ENCODE data around the gene KIAA1755.
A peak's percentile ranks its signal among the peaks of the same experiment; 100 is the strongest.

The KIAA1755 gene

DNA sequence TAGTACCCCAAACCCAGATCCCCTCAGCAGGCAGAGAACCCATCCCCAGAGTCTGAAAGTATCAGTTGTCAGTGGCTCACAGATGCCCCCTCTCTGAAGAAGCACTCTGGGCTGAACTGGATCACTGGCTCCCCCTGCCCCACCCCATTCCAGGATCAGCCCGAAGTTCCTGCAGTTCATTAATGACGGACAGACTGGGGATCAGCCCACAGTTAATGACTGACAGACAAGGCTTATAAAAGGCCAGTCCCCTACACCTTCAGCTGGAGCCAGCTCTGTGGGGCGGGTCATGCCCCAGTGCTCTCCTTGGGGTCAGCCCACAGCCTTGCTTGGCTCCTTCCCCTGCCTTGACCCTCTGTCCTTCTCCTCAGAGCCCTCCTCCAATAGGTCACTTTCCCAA is 21.7 kb downstream of the KIAA1755 start:
- DNase-seq: no peak

DNA sequence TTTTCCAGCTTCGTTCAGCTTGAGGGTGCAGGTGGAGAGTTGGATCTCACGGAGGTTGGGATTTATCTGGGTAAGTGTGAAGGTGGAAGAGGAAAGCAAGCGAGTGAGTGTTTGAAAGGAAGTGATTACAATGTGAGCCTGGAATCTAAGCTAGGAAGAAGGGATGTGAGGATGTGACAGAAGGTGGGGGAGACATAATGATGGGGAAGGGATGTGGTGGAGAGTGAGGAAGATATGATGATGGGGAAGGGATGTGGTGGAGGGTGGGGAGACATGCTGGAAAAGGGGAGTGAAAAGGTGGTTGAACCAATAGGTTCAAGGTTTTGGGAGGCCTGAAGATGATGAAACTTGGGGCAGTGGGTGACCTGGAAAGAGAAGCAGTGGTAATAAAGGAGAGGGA is 23.2 kb downstream of the KIAA1755 start:
- no peak for DNase-seq

DNA sequence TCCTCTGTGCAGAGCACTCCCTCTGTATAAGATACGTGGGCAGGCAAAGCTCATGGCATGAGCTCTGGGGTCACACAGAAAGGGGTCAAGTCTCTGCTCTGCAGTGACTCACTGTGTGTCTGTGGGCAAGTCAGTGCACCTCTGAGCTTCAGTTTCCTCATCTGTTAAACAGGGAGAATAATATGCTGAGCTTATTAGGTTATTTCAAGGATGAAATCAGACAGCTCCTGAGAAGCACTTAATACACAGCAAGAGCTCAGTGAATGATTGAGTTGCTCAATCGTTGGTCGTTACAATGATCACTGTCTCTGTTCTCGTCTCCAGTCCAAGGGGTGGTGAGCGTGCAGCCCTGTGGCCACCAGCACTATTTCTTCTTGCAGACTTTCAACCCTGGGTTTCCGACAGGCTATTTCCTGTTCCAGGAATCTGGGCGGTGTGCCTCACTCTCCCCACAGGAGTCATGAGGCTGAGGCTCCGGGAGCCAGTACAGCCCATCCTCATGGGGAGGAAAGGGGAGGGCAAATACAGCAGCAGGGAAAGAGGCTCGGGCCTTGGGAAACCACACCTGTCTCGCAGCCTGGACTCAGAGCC is 28.9 kb downstream of the KIAA1755 start:
- DNase-seq: no peak

DNA sequence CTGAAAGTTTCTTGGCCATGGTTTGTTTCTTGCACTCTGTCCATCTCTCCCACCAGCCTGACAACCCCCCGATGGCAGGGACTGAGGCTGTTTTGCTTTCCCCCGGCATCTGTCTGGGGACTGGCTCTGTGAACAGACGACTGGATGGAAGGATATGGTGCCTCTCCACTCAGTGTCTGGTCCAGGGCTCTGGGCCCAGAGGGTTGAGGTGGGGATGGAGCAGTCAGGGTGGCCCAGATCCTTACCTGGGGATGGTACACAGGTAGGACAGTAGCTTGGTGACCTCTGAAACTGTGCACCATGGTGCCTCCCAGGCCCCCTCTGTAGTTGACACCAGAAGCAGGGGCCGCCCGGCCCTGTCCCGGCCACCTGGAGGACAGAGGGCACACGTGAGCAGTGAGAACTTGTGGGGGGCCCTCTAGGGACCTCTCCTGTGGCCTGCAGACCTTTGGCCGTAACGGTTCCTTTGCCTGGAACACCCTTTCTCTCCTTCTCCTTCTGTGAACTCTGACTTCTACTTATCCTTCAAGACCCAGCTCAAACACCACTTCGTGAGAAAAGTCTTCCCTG is 29.5 kb downstream of the KIAA1755 start:
- no peak for DNase-seq

DNA sequence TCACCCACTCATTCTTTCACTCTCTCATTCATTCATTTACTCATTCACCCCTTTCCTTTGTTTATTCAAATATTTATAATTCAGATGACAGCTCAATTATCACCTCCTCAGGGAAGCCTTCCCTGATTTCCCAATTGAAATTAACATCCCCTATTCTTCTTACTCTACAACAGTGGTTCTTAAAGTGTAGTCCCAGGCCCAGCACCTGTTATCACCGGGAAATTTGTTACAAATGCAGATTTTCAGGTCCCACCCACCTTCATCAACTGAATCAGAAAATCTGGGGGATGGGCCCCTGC is 30.3 kb downstream of the KIAA1755 start:
- no peak for DNase-seq

DNA sequence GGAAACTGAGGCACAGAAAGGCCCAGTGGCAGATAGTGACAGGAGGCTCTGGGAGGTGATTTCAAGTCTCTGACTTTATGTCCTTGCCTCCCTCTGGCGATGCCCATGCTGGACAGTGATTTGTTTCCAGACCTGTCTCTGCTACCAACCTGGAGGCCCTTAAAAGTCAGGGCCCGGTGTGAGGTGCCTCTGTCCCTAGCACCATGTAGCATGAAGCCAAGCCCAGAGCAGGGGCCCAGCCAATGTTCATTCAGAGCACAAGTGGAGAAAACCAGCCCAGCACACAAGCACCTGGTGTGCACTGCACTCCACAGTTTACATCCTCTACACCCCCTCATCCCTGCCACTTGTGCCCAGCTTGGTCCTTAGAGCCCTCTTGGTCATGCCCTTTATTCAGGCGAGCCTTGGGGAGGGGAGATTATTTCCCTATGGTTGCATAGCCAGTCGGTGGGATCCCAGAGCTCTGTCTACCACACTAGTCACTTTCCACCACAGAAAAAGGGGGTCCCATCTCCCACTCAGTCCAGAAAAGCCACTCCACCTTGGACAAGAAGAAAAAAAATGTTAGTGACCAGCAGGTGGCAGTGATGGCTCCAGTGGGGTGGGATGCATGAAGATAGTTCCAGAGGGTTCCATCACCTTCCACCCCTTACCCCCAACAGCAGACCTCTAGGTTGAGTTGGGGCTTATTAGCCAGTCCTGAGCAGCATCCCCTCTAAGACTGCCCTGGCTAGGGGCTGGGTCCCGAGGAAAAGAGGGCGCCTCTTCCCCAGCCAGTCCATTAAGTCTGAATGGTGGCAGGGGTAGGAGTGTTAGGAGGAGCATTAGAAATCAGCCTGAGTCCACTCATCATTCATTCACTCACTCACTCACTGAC is 30.9 kb downstream of the KIAA1755 start:
- no peak for DNase-seq

DNA sequence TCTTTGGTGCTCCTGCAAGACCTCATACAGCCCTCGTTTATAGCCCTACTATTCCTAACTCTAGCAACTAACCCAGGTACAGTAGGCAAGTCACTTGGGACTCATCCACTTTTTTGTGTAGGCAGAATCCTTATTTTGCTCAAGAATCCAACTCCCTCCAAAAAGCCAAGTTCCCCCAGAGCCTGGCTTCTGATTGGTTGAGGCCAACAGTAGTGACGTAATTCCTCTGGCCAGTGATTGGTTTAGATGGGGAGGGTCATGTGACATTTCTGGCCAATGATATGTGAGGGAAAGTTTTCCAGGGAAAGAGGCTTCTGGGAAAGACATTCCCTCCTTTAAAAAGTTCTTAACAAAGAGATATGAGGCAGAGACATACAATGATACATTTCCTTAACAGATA is 32.1 kb downstream of the KIAA1755 start:
- DNase-seq: no peak

DNA sequence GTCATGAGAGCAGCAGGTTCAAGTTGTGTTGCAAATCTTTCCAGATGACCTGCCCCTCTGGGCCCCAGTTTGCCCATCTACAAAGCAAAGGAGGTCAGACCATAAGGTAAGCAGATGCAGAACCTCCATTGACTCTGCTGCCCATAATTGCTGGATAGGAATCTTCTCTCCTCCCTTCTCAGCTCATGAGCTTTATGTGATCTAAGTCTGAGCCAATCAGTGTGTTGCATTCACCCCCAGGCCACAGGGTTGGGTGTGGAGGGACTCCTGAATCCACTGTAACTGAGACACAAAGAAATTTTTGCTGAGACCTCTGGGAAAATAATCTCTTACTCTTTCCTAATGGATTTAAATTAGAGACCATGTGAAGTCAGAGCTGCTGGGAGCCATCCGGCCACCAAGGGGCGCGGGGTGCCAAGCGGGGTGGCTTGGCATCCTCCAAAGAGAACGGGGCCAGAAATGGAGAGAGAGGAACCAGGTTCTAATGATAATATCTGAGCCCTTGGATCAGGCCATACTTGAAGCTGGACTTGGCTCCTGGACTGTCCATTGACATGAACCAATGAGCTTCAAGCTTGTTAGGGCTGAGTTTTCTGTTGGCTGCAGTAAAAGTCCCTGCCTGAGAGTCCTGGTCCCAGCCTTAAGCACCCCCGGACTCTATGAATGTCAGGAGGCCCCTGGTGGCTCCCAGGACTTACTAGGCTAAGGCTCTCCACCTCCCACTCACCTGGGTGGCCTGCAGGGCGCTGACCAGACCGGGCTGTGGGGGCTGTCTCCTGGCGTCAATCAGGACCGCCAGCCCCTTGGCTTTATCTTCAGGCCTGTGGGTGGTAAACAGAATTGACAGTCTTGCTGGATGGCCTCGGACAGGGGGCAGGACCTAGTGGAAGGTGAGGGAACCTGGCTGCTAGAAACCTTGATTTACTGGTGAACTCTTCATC is 32.8 kb downstream of the KIAA1755 start:
- DNase-seq: no peak

DNA sequence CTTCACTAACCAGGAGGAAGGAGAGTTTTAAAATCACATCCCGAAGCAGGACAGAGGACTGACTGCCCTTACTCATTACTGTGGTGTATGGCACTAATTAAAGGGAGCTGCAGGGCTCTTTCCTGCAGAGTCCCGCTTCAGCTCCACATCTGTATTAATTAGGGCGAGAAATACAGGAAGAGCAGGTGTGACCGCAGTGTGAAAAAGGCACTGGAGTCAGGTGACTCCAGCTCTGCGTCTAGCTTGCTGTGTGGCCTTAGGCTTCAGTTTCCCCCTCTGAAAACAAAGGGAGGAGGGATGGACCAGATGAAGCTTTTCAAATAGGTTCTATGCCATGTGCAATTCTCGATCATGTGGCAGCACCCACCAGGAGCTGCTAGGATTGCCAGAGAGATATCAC is 34.0 kb downstream of the KIAA1755 start:
- no peak for DNase-seq

DNA sequence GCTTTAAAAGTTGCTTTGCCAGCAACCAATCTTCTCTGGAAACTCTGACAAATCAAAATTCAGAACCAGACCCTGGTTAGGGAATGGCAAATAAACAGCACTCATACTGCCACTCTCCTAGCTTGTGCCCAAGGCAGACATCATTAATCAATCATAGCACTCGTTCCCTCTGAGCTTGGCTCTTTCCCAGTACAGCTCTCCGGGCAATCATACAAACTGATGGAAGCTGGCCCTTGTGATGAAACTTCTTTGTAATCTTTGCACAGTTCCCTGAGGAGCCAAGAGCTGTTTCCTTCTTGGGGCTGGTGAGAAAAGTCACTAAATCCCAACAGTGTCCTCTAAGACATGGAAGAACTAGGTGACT is 34.7 kb downstream of the KIAA1755 start:
- DNase-seq: no peak

DNA sequence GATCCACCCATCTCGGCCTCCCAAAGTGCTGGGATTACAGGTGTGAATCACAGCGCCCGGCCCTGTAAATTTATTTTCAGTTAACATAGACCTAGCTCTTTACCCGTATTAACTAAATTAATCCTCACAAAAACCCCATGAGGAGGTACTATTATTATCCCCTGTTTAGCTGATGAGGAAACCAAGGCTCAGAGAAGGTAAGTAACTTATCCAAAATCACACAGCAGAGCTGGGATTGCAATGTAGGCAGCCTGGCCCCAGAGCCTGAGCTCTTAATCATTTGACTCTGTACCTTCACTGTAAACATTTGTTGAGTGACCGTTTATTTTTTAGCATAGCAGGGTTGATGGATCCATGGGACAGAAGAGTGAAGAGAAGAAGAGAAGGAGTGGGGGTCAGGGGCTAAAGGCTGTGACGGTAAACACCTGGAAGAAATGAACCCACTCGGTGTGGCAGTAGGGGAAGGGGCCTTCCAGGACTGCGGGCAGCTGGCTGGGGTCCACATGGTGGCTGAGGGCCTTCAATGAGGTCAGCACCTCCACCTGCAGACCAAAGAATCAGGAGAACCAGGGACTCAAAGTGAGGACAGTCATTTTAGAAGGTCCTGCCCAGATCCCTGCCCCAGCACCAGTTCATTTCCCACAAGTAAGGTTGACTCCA is 35.2 kb downstream of the KIAA1755 start:
- DNase-seq: no peak

DNA sequence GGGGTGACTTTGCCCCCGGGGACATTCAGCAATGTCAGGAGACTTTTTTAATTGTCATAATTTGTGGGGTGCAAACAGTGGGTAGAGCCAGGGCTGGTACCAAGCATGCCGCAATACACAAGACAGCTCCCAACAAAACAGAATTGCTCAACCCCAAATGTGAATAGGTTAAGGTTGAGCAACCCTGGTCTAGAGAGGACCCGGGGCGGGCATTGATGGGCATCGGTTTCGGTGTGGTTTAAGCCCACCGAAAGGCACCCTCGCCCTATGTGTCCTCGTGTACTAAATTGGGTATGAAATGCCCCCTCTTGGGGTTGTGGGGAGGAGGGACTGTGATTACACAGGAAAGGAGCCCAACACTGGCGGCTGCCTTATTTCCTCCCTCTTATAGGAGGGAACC is 36.0 kb downstream of the KIAA1755 start:
- no peak for DNase-seq

DNA sequence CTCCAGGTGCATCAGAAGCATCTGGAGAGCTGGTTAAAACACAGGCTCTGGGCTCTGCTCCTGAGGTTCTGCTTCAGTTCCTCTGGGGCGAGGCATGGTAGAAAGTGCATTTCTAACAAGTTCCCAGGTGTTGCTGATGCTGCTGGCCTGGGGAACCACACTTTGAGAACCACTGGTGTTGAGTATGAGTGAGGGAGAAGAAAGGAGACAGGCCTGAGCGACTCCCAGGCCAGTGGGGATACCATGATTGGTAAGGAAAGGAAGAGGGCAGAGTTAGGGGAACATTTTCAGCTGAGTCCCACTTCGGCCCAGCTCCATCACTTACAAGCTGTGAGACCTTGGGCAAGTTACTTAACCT is 36.8 kb downstream of the KIAA1755 start:
- no peak for DNase-seq

DNA sequence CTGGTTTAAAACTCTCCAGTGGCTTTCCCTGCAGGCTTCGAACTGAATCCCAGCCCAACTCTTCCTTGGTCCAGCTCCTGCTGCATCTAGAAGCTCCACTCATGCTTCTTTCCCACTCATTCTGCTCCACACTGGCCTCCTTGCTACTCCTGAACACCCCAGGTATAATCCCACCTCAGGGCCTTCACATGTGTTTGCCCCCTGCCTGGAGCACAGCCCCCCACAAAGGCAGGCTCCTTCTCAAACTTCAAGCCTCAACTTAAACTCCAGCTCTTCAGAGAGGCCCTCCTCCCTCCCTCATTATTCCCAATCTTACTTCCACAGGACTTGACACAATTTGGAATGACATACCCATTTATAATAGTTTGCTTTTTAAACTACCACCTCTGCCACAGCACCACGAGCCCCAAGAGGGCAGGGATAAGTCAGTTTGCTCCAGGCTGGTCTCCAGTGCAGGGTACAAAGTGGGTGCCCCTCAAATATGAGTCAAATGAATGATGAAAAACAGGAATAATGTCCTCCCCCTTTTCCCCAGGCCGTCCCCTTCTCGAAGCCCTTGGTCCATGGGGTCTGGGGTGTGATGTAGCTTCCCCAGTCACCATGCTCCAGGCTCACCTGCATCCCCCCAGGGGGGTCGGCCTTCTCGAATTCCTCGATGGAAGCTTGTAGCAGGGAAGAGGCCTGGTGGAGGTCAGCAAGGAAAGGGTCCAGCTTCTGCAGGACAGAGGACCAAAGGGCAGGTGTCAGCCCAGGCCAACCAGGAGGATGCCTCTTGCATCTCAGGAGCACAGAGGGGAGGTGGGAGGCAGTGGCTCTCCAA is 37.4 kb downstream of the KIAA1755 start:
- no peak for DNase-seq

DNA sequence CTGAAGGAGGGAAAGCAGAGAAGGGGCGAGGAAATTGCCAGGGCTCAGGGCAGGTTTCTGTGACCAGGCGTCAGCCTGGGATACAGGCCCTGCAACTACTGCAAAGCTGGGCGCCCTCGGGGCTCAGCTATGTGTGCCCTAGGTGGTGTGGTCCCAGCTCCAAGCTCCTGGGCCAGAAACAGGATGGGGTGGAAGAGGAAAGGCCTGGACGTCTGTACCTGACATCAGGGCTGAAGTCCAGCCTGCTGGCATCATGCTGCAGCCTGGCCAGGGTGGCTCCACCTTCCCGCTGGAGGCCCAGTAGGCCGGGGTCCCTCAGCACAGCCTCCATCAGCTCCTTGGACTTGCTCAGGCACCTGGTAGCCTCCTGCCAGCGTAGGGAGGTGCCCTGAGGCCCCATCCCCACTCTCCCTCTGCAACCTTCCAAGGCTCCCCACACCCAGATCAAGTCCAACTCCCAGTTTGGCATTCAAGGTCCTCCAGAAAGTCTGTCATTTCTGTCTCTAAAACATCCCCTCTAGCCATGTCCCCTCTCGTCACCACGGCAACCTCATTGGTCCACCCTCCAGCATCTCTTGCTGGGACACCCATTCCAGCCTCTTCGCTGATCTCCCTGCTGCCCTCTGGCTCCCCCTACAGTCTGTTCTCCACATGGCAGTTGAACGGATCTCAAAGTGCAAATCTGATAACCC is 38.2 kb downstream of the KIAA1755 start:
- peak; percentile 48 for DNase-seq

DNA sequence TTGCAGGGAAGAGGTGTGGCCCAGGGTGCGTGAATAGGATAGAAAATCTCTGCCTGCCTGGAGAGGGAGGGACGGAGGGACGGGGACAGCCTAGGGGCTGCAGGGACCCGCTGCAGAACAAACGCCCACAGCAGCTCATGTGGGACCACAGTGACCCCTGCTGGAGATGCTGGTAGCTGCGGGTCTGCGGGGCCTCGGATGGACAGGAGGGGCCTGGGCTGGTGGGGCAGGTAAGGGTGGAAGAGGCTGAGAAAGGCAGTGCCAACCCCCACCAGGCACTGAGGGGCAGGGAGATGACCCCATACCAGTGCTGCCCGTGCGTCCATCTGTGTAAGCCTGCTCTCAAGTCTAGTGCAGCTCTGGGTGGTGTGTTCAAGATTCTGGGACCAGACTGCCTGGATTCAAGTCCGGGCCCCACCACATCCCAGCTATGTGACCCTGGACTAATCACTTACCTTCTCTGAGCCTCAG is 39.4 kb downstream of the KIAA1755 start:
- DNase-seq: peak; percentile 58

DNA sequence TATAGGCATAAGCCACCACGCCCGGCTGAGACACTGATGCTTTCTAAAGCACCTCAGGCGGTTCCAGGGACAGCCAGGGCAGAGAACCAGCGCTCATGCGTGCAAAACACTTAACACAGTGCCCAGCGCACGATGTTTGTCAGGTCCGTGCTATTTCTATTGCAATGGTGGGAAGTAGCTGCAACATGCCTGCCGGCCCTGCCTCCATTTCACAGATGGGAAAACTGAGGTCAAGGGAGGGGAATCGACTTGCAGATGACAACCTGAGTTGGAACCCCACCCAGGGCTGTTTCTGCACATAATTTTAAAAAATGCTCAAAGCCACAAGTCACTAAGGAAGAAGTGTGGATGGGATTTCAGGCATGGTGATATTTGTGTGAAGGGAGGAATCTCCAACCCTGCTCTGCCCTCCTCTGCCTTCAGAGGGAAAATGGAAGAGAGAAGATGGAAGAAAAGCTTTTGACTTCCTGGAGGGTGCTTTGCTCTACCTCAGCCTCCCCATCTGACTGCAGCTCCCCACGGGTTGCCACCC is 39.9 kb downstream of the KIAA1755 start:
- no peak for DNase-seq

DNA sequence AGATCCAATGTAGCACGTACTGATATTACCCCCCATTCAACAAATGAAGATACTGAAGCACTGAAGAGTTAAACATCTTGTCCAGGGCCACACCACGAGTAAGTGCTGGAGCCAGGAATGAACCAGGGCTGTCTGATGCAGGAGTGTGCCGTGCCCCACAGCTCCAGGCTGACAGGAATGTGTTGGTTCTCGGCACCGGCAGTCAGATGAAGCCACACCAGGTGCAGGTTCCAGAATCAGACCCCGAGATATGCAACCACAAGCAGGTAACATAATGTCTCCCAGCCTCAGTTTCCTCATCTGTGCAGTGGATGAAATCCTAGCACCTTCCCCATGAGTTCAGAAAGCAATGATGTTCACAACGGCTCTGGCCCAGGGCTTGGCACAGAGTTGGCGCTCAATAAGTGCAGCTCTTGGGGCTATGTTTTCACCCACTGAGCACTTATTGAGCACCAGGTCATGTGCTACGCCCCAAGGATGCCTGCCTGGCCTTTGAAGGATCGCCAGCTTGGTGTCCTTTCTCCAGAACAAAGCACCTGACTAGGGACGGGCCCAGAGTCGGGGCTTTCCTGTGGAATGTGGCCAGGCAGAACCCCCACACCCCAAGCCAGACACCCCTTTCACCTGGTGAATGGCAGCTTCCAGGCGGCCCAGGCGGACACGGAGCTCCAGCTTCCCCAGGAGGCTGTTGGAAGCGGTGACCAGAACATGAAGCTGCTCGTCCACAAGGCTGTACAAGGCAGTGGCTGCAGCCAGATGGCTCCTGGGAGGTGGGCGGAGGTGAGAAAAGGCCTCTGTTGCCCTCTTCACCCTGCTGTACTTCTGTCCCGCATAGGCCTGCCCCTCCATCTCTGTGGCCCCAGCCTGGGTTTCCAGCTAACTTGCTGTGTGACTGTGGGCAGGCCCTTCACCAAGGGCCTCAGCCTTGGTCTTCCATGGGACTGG is 41.3 kb downstream of the KIAA1755 start:
- DNase-seq: no peak

DNA sequence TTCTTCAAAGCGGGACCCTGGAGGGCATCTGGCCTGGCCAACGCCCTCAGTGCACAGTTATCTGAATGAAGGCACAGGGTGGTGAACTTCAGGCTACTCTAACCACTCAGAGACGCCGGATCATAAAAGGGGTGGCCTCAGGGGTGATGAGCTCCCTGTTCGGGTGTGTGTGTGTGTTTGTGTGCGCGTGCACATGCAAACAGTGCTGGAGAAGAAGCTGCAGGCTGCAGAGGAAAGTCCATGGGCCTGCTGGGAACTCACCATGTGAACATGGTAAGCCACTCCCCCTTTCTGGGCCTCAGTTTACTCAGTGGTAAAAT is 42.0 kb downstream of the KIAA1755 start:
- DNase-seq: no peak
